Sigmoid colon (tissue), 7 donors: ENCODE results near the gene PRKAG2. TPM values are rescaled to one million over a fixed set of nuclear protein-coding genes. Genes with fewer than 3 reads are reported as not detected.
"Not testable (repeated sequence)": the region's sequence is repeated elsewhere in the genome, so short reads cannot be mapped to it uniquely, and the experiment has no call there.

Experiments
- DNase-seq: peaks from one replicate; pipeline ENCODE4 v3.0.0-alpha.2; 2019
- H3K27ac ChIP-seq, 4 donors: fragments of 200-600 bp; sonication (generic); one replicate each; pipeline ENCODE4 v1.5.1; 2016 to 2019; ENCODE audit warnings: mild to moderate bottlenecking in 1 of 4
- H3K27me3 ChIP-seq, 3 donors: fragments of 200-600 bp; sonication (generic); one replicate each; pipeline ENCODE4 v1.5.1; 2019; ENCODE audit warnings: mild to moderate bottlenecking in 1 of 3
- H3K36me3 ChIP-seq, 4 donors: fragments of 200-600 bp; sonication (generic); one replicate each; pipeline ENCODE4 v1.5.1; 2016 to 2019
- H3K4me1 ChIP-seq, 4 donors: fragments of 200-600 bp; sonication (generic); one replicate each; pipeline ENCODE4 v1.5.1; 2017 to 2019
- H3K4me3 ChIP-seq, 4 donors: fragments of 200-600 bp; sonication (generic); one replicate each; pipeline ENCODE4 v1.5.1; 2017 to 2019; ENCODE audit warnings: mild to moderate bottlenecking in 2 of 4, moderate library complexity in 1 of 4
- H3K9me3 ChIP-seq, 4 donors: fragments of 200-600 bp in 3 of 4; sonication (generic) in 3 of 4; one replicate each; pipeline versions ENCODE4 v1.5.1 to v1.6.1; 2013 to 2019
- CTCF ChIP-seq, 4 experiments: fragments of 450-650 bp in 3 of 4; fragments of 200-600 bp in 1 of 4; IDR thresholded peaks; one replicate each; pipeline ENCODE4 v1.5.1; 2016 to 2019; ENCODE audit warnings: antibody characterized with exemption in 4 of 4, mild to moderate bottlenecking in 3 of 4, moderate library complexity in 2 of 4
- EP300 ChIP-seq, 4 donors: sonication (generic); formaldehyde crosslinking; IDR thresholded peaks; one replicate each; pipeline ENCODE4 v1.6.1; 2017; ENCODE audit warnings: antibody characterized with exemption in 4 of 4
- POLR2A ChIP-seq, 2 donors: fragments of 450-650 bp; IDR thresholded peaks; one replicate each; pipeline ENCODE4 v1.6.1; 2016; ENCODE audit warnings: antibody characterized with exemption in 2 of 2, mild to moderate bottlenecking in 2 of 2, moderate library complexity in 2 of 2
- POLR2AphosphoS5 ChIP-seq, 4 donors: sonication (generic); formaldehyde crosslinking; IDR thresholded peaks; one replicate each; pipeline ENCODE4 v1.6.1; 2017; ENCODE audit warnings: antibody characterized with exemption in 4 of 4
- WGBS, 2 donors: extraction: QIAGEN DNeasy Blood & Tissue Kit; methylation state at CpG; one replicate each; pipeline ENCODE4 v1.1.7; 2013; 5-methylcytosine and 5-hydroxymethylcytosine counted together
- intact Hi-C: fragments of 100-400 bp; cut with DNase I; formaldehyde crosslinking; loops from one replicate; pipeline ENCODE4 v1.15.1; 2023
- polyA plus RNA-seq, 3 donors: library from polyadenylated mRNA; stranded (reverse); fragments of 200-250 nt; gene quantifications; one replicate each; pipeline ENCODE4 v1.2.3, GENCODE V29; 2013
- total RNA-seq, 4 donors: library from RNA; depleted of rRNA; stranded (reverse); fragments of >200 nt; gene quantifications; one replicate each; pipeline ENCODE4 v1.1.0, GENCODE V29; 2016
- donor health status: healthy with polysubstance abuse.
- donor health status: Bipolar disorder and iron deficiency.
- donor health status: healthy.

Gene PRKAG2
- total and polyA plus RNA-seq, 7 donors = 19.2 to 51.2 (median 37.1) TPM

DNA sequence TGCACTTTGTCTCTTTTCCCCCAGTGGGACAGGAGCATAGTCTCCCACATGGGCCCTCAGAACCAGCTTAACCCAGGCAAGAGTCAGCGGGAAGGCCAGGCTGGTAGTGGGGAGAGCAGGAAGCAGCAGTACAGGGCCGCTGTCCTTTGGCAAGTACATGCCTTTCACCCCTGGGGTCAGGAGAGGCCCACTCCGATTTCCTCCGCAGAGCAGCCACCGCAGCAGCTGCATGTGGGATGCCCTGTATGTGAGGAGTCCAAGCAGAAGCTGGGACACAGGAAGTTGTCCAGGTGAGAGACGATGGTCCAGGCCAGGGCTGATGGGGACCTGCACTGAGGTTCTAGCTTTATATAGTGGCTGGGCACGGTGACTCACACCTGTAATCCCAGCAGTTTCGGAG, 42.7 kb upstream of the PRKAG2 start:
- intact Hi-C loops = no loop called here
- no peak for DNase-seq
- Histone ChIP-seq H3K27ac (no peak overlapping the region), H3K27me3 (no peaks in the 10 kb centered on the region), H3K4me1 (no peaks in the 10 kb centered on the region), H3K9me3 (peaks cover 0 to 3% (median 0%) of the 10 kb centered on the region in 4 donors), H3K36me3 (no peaks in the 10 kb centered on the region), H3K4me3 (no peak overlapping the region)
- 89 to 93% methylated on average over 8 of the region's 8 CpGs for WGBS, 2 donors
- TF ChIP-seq POLR2A (IDR thresholded peaks at IDR 0.05) = no peak
- no peak for TF ChIP-seq POLR2AphosphoS5 (IDR thresholded peaks at IDR 0.05)
- TF ChIP-seq CTCF (IDR thresholded peaks at IDR 0.05) = no peak
- no peak for TF ChIP-seq EP300 (IDR thresholded peaks at IDR 0.05)

DNA sequence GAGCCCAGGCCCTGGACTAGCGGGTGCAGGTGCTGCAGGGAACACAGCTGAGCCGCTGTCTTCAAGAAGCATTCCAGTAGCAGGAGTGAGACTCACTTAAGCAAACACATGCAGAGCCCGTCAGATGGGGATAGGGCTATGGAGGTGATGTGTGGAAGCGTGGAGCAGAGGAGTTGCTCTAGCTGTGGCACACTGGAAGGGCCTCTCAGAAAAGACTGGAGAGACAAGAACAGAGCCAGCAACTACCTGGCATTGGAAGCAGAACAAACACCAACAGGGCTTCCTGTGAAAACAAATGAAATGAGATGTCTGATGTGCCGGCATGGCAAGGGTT, 41.6 kb upstream of the PRKAG2 start:
- no peak for TF ChIP-seq POLR2AphosphoS5 (IDR thresholded peaks at IDR 0.05)
- no peak for TF ChIP-seq POLR2A (IDR thresholded peaks at IDR 0.05)
- no peak for TF ChIP-seq CTCF (IDR thresholded peaks at IDR 0.05)
- TF ChIP-seq EP300 (IDR thresholded peaks at IDR 0.05) = no peak
- no peak overlapping the region for H3K27ac ChIP-seq
- 17 to 69% methylated on average over 5 of the region's 5 CpGs for WGBS, 2 donors
- no peaks in the 10 kb centered on the region for H3K27me3 ChIP-seq
- no peak for DNase-seq
- no peaks in the 10 kb centered on the region for H3K4me1 ChIP-seq
- no peak overlapping the region for H3K4me3 ChIP-seq
- peaks cover 0 to 6% (median under 1%) of the 10 kb centered on the region in 4 donors for H3K9me3 ChIP-seq
- intact Hi-C loops = no loop called here
- H3K36me3 ChIP-seq = no peaks in the 10 kb centered on the region

DNA sequence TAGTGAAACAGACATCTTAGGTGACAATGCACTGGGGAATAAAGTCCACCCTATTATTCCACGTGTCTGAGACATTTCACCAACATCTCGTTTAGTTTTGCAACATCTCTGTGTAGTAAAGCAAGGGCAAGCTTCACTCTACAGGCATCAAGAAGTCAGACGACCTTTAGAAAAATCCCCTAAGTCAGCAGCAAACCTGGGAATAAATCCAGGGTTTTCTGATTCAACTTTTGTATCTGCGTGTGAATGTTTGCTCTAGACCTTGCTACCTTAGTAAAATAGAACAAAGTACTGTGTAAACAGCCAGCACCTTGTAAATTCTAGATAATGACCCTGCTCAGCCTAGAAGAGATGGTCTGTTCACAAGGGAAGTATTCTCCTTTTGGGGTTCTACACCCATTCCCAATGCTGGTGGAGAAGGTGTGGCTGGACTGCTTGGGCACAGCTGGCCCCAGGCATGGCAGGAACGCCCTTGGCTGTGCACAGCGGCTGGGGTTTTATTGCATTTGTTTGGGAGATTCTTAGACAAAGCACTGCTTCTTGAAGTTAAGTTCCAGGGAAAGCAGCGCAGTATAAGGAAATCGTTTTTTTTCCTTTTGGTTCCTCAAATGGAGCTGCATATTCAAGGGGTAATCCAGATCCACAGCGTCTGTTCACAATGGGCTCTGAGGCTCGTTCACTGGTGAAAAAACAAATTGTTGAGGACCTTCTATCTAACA, 41.0 kb upstream of the PRKAG2 start:
- Histone ChIP-seq H3K4me1 (no peaks in the 10 kb centered on the region), H3K27me3 (no peaks in the 10 kb centered on the region), H3K27ac (no peak overlapping the region), H3K9me3 (peaks cover 0 to 6% (median under 1%) of the 10 kb centered on the region in 4 donors), H3K36me3 (no peaks in the 10 kb centered on the region), H3K4me3 (no peak overlapping the region)
- WGBS, 2 donors = 11 to 46% methylated on average over 10 of the region's 10 CpGs
- no peak for TF ChIP-seq POLR2AphosphoS5 (IDR thresholded peaks at IDR 0.05)
- TF ChIP-seq POLR2A (IDR thresholded peaks at IDR 0.05) = no peak
- no peak for TF ChIP-seq EP300 (IDR thresholded peaks at IDR 0.05)
- no peak for TF ChIP-seq CTCF (IDR thresholded peaks at IDR 0.05)
- no peak for DNase-seq
- intact Hi-C loops = no loop called here

DNA sequence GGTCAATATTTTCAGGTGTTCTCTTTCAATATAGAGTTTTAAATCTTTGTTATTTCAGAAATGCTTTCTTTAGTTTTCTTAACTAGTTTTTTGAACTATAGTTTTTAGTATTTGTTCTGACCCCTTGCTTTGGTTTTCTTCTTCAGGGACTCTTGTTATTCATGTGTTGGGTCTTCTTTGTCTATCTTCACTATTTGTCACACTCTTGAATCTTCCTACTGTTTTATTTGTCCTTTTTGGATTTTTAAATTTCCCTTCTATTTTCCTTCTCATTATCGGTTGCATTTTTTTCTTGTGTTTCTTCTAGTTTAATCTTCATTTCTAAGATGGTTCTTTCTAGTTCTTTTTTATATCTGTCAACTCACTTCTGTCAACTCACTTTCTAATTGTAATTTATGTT, 37.1 kb upstream of the PRKAG2 start:
- no peak overlapping the region for H3K27ac ChIP-seq
- 94 to 100% methylated on average over 1 of the region's 1 CpG for WGBS, 2 donors
- intact Hi-C loops = no loop called here

GRCh38 chr7:151910655-151911054, 33.7 kb upstream of the PRKAG2 start:
- H3K27ac ChIP-seq, intact Hi-C loops, H3K36me3 ChIP-seq, H3K9me3 ChIP-seq, H3K27me3 ChIP-seq, H3K4me1 ChIP-seq, H3K4me3 ChIP-seq, DNase-seq: not testable (repeated sequence)
- 82 to 95% methylated on average over 3 of the region's 3 CpGs for WGBS, 2 donors

More for the DNA sequence above, 37.1 kb upstream of the PRKAG2 start:
- H3K4me3 ChIP-seq = no peak overlapping the region
- no peaks in the 10 kb centered on the region for H3K4me1 ChIP-seq
- no peak for DNase-seq
- no peak for TF ChIP-seq POLR2AphosphoS5 (IDR thresholded peaks at IDR 0.05)
- no peak for TF ChIP-seq CTCF (IDR thresholded peaks at IDR 0.05)
- no peak for TF ChIP-seq EP300 (IDR thresholded peaks at IDR 0.05)
- TF ChIP-seq POLR2A (IDR thresholded peaks at IDR 0.05) = no peak
- H3K36me3 ChIP-seq = no peaks in the 10 kb centered on the region
- H3K9me3 ChIP-seq = peaks cover 0 to 8% (median 2%) of the 10 kb centered on the region in 4 donors
- no peaks in the 10 kb centered on the region for H3K27me3 ChIP-seq

DNA sequence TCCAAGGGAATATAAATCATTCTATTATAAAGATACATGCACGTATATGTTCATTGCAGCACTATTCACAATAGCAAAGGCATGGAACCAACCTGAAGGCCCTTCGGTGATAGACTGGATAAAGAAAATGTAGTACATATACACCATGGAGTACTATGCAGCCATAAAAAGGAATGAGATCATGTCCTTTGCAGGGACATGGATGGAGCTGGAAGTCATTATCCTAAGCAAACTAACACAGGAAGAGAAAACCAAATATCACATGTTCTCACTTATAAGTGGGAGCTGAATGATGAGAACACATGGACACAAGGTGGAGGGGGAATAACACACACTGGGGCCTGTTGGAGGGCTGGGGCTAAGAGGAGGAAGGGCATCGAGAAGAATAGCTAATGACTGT, 30.2 kb upstream of the PRKAG2 start:
- H3K27ac ChIP-seq, H3K36me3 ChIP-seq, H3K4me3 ChIP-seq, H3K9me3 ChIP-seq, H3K27me3 ChIP-seq, H3K4me1 ChIP-seq, intact Hi-C loops, DNase-seq: not testable (repeated sequence)
- WGBS, 2 donors = 62 to 93% methylated on average over 3 of the region's 3 CpGs
